HEK293 (cell line): ENCODE measurements around the gene CA5A.

Source experiments
- CTCF ChIA-PET: fragments of 350-600 bp; formaldehyde crosslinking; extraction: SDS; loops from one replicate; lab custom pipeline; 2021; ENCODE audit warnings: antibody characterized with exemption; lab: Yijun Ruan, JAX
- POLR2A ChIA-PET: fragments of 300-600 bp; formaldehyde crosslinking; extraction: SDS; loops from one replicate; lab custom pipeline; 2020; ENCODE audit warnings: antibody characterized with exemption, inconsistent platforms; lab: Yijun Ruan, JAX
- H3K27ac ChIP-seq: fragments of 200-500 bp; sonication (Bioruptor generic); 2 replicates; pipeline ENCODE4 v1.5.1; 2014; ENCODE audit warnings: low read depth, low read length, control low read depth, inconsistent platforms; ENCODE audit errors: extremely low read depth
- H3K36me3 ChIP-seq, 2 experiments: fragments of 200-500 bp in 1 of 2; sonication (Bioruptor generic) in 1 of 2; 1 replicate in 1 of 2; 2 replicates in 1 of 2; pipeline ENCODE4 v1.5.1; 2014 to 2017; ENCODE audit warnings: inconsistent platforms in 2 of 2, low read length in 2 of 2; ENCODE audit not compliant: control insufficient read depth in 2 of 2, insufficient read depth in 1 of 2
- H3K4me1 ChIP-seq: fragments of 200-500 bp; sonication (Bioruptor generic); 2 replicates; pipeline ENCODE4 v1.5.1; 2014; ENCODE audit warnings: mild to moderate bottlenecking, low read length, inconsistent platforms; ENCODE audit not compliant: control insufficient read depth, insufficient read depth
- H3K4me3 ChIP-seq: 2 replicates; pipeline ENCODE4 v1.5.1; 2011; ENCODE audit warnings: low read depth, mild to moderate bottlenecking, control low read depth, low read length, moderate library complexity
- H3K9me3 ChIP-seq: fragments of 200-500 bp; sonication (Bioruptor generic); 2 replicates; pipeline ENCODE4 v1.5.1; 2014; ENCODE audit warnings: low read depth, low read length, inconsistent platforms; ENCODE audit not compliant: control insufficient read depth, insufficient read depth
- BCL11A ChIP-seq: fragments of 450-650 bp; formaldehyde crosslinking; IDR thresholded peaks from 2 replicates; pipeline ENCODE4 v1.5.1; 2016; ENCODE audit warnings: low read depth, missing biosample characterization, missing genetic modification characterization
- BCL11B ChIP-seq: fragments of 450-650 bp; formaldehyde crosslinking; IDR thresholded peaks from 2 replicates; pipeline ENCODE4 v1.5.1; 2016; ENCODE audit warnings: low read depth, missing biosample characterization, missing genetic modification characterization
- CTCF ChIP-seq: fragments of 450-650 bp; formaldehyde crosslinking; IDR thresholded peaks from 2 replicates; pipeline ENCODE4 v1.5.1; 2016; ENCODE audit warnings: missing biosample characterization, missing genetic modification characterization
- EGR2 ChIP-seq: fragments of 450-650 bp; formaldehyde crosslinking; IDR thresholded peaks from 2 replicates; pipeline ENCODE4 v1.5.1; 2016; ENCODE audit warnings: low read depth, missing biosample characterization, missing genetic modification characterization
- ELK4 ChIP-seq: IDR thresholded peaks from 2 replicates; pipeline ENCODE4 v1.6.1; 2011; ENCODE audit warnings: mild to moderate bottlenecking, low read depth, low read length, borderline replicate concordance
- HOXD13 ChIP-seq: sonication (generic); formaldehyde crosslinking; IDR thresholded peaks from 2 replicates; pipeline ENCODE4 v1.8.0; 2022; ENCODE audit warnings: missing genetic modification reagents, borderline replicate concordance
- OSR2 ChIP-seq: fragments of 450-650 bp; formaldehyde crosslinking; IDR thresholded peaks from 2 replicates; pipeline ENCODE4 v1.5.1; 2016; ENCODE audit warnings: missing biosample characterization, missing genetic modification characterization
- PRDM4 ChIP-seq: fragments of 450-650 bp; formaldehyde crosslinking; IDR thresholded peaks from 2 replicates; pipeline ENCODE4 v1.5.1; 2017; ENCODE audit warnings: missing biosample characterization, missing genetic modification characterization
- REST ChIP-seq: fragments of 450-650 bp; formaldehyde crosslinking; IDR thresholded peaks from 2 replicates; pipeline ENCODE4 v1.5.1; 2016; ENCODE audit warnings: missing biosample characterization, missing genetic modification characterization
- ZBTB7A ChIP-seq: fragments of 450-650 bp; formaldehyde crosslinking; IDR thresholded peaks from 2 replicates; pipeline ENCODE4 v1.5.1; 2016; ENCODE audit warnings: low read depth, missing biosample characterization, missing genetic modification characterization
- ZFHX2 ChIP-seq: fragments of 450-650 bp; formaldehyde crosslinking; conservative IDR thresholded peaks from 2 replicates; pipeline ENCODE4 v1.5.1; 2016; ENCODE audit warnings: missing biosample characterization, missing genetic modification characterization
- ZNF121 ChIP-seq: fragments of 450-650 bp; formaldehyde crosslinking; IDR thresholded peaks from 2 replicates; pipeline ENCODE4 v1.5.1; 2016; ENCODE audit warnings: missing biosample characterization, missing genetic modification characterization
- ZNF133 ChIP-seq: fragments of 450-650 bp; formaldehyde crosslinking; IDR thresholded peaks from 2 replicates; pipeline ENCODE4 v1.5.1; 2016; ENCODE audit warnings: missing biosample characterization, missing genetic modification characterization
- ZNF138 ChIP-seq: fragments of 450-650 bp; formaldehyde crosslinking; IDR thresholded peaks from 2 replicates; pipeline ENCODE4 v1.5.1; 2016; ENCODE audit warnings: missing biosample characterization, missing genetic modification characterization, borderline replicate concordance
- ZNF157 ChIP-seq: fragments of 450-650 bp; formaldehyde crosslinking; IDR thresholded peaks from 2 replicates; pipeline ENCODE4 v1.5.1; 2016; ENCODE audit warnings: missing biosample characterization, missing genetic modification characterization
- ZNF202 ChIP-seq: fragments of 450-650 bp; formaldehyde crosslinking; IDR thresholded peaks from 2 replicates; pipeline ENCODE4 v1.5.1; 2016; ENCODE audit warnings: missing biosample characterization, missing genetic modification characterization, borderline replicate concordance
- ZNF335 ChIP-seq: fragments of 450-650 bp; formaldehyde crosslinking; conservative IDR thresholded peaks from 2 replicates; pipeline ENCODE4 v1.5.1; 2016; ENCODE audit warnings: missing biosample characterization, missing genetic modification characterization
- ZNF416 ChIP-seq: fragments of 450-650 bp; formaldehyde crosslinking; IDR thresholded peaks from 2 replicates; pipeline ENCODE4 v1.5.1; 2016; ENCODE audit warnings: missing biosample characterization, missing genetic modification characterization
- ZNF501 ChIP-seq: fragments of 450-650 bp; formaldehyde crosslinking; IDR thresholded peaks from 2 replicates; pipeline ENCODE4 v1.5.1; 2016; ENCODE audit warnings: missing biosample characterization, missing genetic modification characterization
- ZNF514 ChIP-seq: fragments of 450-650 bp; formaldehyde crosslinking; IDR thresholded peaks from 2 replicates; pipeline ENCODE4 v1.5.1; 2016; ENCODE audit warnings: missing biosample characterization, missing genetic modification characterization
- ZNF530 ChIP-seq: fragments of 450-650 bp; formaldehyde crosslinking; IDR thresholded peaks from 2 replicates; pipeline ENCODE4 v1.5.1; 2016; ENCODE audit warnings: low read depth, missing biosample characterization, missing genetic modification characterization
- ZNF654 ChIP-seq: fragments of 450-650 bp; formaldehyde crosslinking; IDR thresholded peaks from 2 replicates; pipeline ENCODE4 v1.5.1; 2016; ENCODE audit warnings: low read depth, missing biosample characterization, missing genetic modification characterization
- ZSCAN30 ChIP-seq: fragments of 450-650 bp; IDR thresholded peaks from 2 replicates; pipeline ENCODE4 v1.5.1; 2018; ENCODE audit warnings: missing biosample characterization, mild to moderate bottlenecking, missing genetic modification characterization, moderate library complexity
- ZXDB ChIP-seq: fragments of 450-650 bp; formaldehyde crosslinking; IDR thresholded peaks from 2 replicates; pipeline ENCODE4 v1.5.1; 2016; ENCODE audit warnings: missing biosample characterization, missing genetic modification characterization

The CA5A gene

GRCh38 chr16:87931504-87931903 lies 4.8 kb downstream of the CA5A start (continued):
- TF ChIP-seq ZFHX2 (tag by site-specific recombination): no peak

GRCh38 chr16:87930456-87930855 lies 5.9 kb downstream of the CA5A start:
- CTCF ChIA-PET: interaction anchor here (0.7 kb wide), 3 partner anchors 18 to 440 kb away, joined by 3 to 5 read pairs (median 3); no protein-coding TSS in a partner anchor
- H3K4me3 ChIP-seq: no peak overlapping the region
- H3K9me3 ChIP-seq: no peaks in the 10 kb centered on the region
- H3K36me3 ChIP-seq: no peaks in the 10 kb centered on the region
- no peaks in the 10 kb centered on the region for H3K4me1 ChIP-seq
- TF ChIP-seq ZNF335 (tag by site-specific recombination): no peak
- TF ChIP-seq HOXD13 (CRISPR knock-in tag): no peak
- peak; percentile 51 for TF ChIP-seq ZNF654 (tag by site-specific recombination)
- peak; percentile 41; the same call in 1 of the 2 replicates for TF ChIP-seq CTCF
- no peak overlapping the region for H3K27ac ChIP-seq
- POLR2A ChIA-PET: no interaction called here

- H3K9me3 ChIP-seq: no peaks in the 10 kb centered on the region
- TF ChIP-seq PRDM4 (tag by site-specific recombination): no peak
- TF ChIP-seq ZNF514: no peak
- no peak for TF ChIP-seq ZNF530
- TF ChIP-seq ZNF335 (tag by site-specific recombination): no peak
- TF ChIP-seq EGR2 (tag by site-specific recombination): no peak
- TF ChIP-seq OSR2 (tag by site-specific recombination): no peak
- no peak for TF ChIP-seq ZBTB7A (tag by site-specific recombination)
- no peak for TF ChIP-seq ZNF138 (tag by site-specific recombination)
- no peak for TF ChIP-seq ZNF157 (tag by site-specific recombination)
- no peak for TF ChIP-seq ELK4
- TF ChIP-seq REST (tag by site-specific recombination): no peak
- no peak for TF ChIP-seq ZSCAN30 (tag by site-specific recombination)
- TF ChIP-seq ZNF416: no peak
- no peak for TF ChIP-seq ZNF202 (tag by site-specific recombination)
- no peak for TF ChIP-seq BCL11B (tag by site-specific recombination)
- no peak for TF ChIP-seq ZNF121
- no peak for TF ChIP-seq ZNF133 (tag by site-specific recombination)
- no peak for TF ChIP-seq ZNF501 (tag by site-specific recombination)
- no peak for TF ChIP-seq BCL11A
- TF ChIP-seq ZXDB (tag by site-specific recombination): no peak
- TF ChIP-seq, all 188 proteins: peak for 0
- Histone ChIP-seq H3K4me1 (no peaks in the 10 kb centered on the region), H3K27ac (no peak overlapping the region), H3K36me3 (no peaks in the 10 kb centered on the region), H3K4me3 (no peak overlapping the region)
- ChIA-PET POLR2A (no interaction called here), CTCF (interaction anchor here (0.7 kb wide), 1 partner anchor 19 kb away, joined by 3 read pairs; no protein-coding TSS in a partner anchor)
These were observed 6.3 kb downstream of the CA5A start for GRCh38 chr16:87929986-87930385.
